HEK293T (cell line): ENCODE measurements around the gene USP19.

Source experiments
- CTCF ChIA-PET: fragments of 350-600 bp; formaldehyde crosslinking; extraction: SDS; loops from one replicate; lab custom pipeline; 2021; ENCODE audit warnings: antibody characterized with exemption, inconsistent platforms; lab: Yijun Ruan, JAX
- POLR2A ChIA-PET: fragments of 350-600 bp; formaldehyde crosslinking; extraction: SDS; loops from one replicate; lab custom pipeline; 2020; ENCODE audit warnings: antibody characterized with exemption, inconsistent platforms; lab: Yijun Ruan, JAX
- DNase-seq: peaks from one replicate; pipeline ENCODE4 v3.0.0; 2012; ENCODE audit warnings: mixed read lengths; ENCODE audit errors: extremely low spot score
- ARNT ChIP-seq: fragments of 450-650 bp; IDR thresholded peaks from 2 replicates; pipeline ENCODE4 v1.6.1; 2017; ENCODE audit warnings: mild to moderate bottlenecking
- BHLHE40 ChIP-seq: fragments of 450-650 bp; IDR thresholded peaks from 2 replicates; pipeline ENCODE4 v1.6.1; 2016; ENCODE audit warnings: mild to moderate bottlenecking, moderate library complexity, borderline replicate concordance
- CTBP1 ChIP-seq: fragments of 450-650 bp; IDR thresholded peaks from 2 replicates; pipeline ENCODE4 v1.6.1; 2016; ENCODE audit warnings: borderline replicate concordance
- ELF4 ChIP-seq: fragments of 450-650 bp; IDR thresholded peaks from 2 replicates; pipeline ENCODE4 v1.6.1; 2017; ENCODE audit warnings: antibody characterized with exemption
- FOXA1 ChIP-seq: fragments of 450-650 bp; IDR thresholded peaks from 2 replicates; pipeline ENCODE4 v1.6.1; 2016; ENCODE audit warnings: mild to moderate bottlenecking
- FOXK2 ChIP-seq: fragments of 450-650 bp; IDR thresholded peaks from 2 replicates; pipeline ENCODE4 v1.6.1; 2016; ENCODE audit warnings: mild to moderate bottlenecking
- FOXM1 ChIP-seq: fragments of 450-650 bp; IDR thresholded peaks from 2 replicates; pipeline ENCODE4 v1.6.1; 2017; ENCODE audit warnings: mild to moderate bottlenecking, borderline replicate concordance
- HDGF ChIP-seq: fragments of 450-650 bp; IDR thresholded peaks from 2 replicates; pipeline ENCODE4 v1.6.1; 2017; ENCODE audit warnings: antibody characterized with exemption, borderline replicate concordance
- L3MBTL2 ChIP-seq: fragments of 450-650 bp; conservative IDR thresholded peaks from 2 replicates; pipeline ENCODE4 v1.6.1; 2016; ENCODE audit warnings: mild to moderate bottlenecking
- LEF1 ChIP-seq: fragments of 450-650 bp; IDR thresholded peaks from 2 replicates; pipeline ENCODE4 v1.6.1; 2017; ENCODE audit warnings: mild to moderate bottlenecking, borderline replicate concordance
- NFRKB ChIP-seq: fragments of 450-650 bp; IDR thresholded peaks from 2 replicates; pipeline ENCODE4 v1.6.1; 2016; ENCODE audit warnings: mild to moderate bottlenecking, moderate library complexity
- SP1 ChIP-seq: fragments of 450-650 bp; IDR thresholded peaks from 2 replicates; pipeline ENCODE4 v1.6.1; 2017
- SUZ12 ChIP-seq: fragments of 450-650 bp; IDR thresholded peaks from 2 replicates; pipeline ENCODE4 v1.6.1; 2016; ENCODE audit warnings: mild to moderate bottlenecking
- TARDBP ChIP-seq: fragments of 450-650 bp; IDR thresholded peaks from 2 replicates; pipeline ENCODE4 v1.6.1; 2016
- ZNF384 ChIP-seq: fragments of 450-650 bp; IDR thresholded peaks from 2 replicates; pipeline ENCODE4 v1.6.1; 2016
- TF ChIP-seq, protein P1 (sequence below): fragments of 450-650 bp; IDR thresholded peaks from 2 replicates; pipeline ENCODE4 v1.6.1; 2016

The USP19 gene

GRCh38 chr3:49162751-49163419, 42.3 kb upstream of the USP19 start:
- POLR2A ChIA-PET = interaction anchor here (1.0 kb wide), 1 partner anchor 156 kb away, joined by 3 read pairs; the partner anchor contains the start of gene WDR6

GRCh38 chr3:49161808-49162530, 41.3 kb upstream of the USP19 start:
- TF ChIP-seq ELF4 (no peak), LEF1 (no peak), L3MBTL2 (no peak), FOXA1 (no peak), SUZ12 (no peak), HDGF (no peak), TARDBP (no peak)
- TF ChIP-seq, protein P1, sequence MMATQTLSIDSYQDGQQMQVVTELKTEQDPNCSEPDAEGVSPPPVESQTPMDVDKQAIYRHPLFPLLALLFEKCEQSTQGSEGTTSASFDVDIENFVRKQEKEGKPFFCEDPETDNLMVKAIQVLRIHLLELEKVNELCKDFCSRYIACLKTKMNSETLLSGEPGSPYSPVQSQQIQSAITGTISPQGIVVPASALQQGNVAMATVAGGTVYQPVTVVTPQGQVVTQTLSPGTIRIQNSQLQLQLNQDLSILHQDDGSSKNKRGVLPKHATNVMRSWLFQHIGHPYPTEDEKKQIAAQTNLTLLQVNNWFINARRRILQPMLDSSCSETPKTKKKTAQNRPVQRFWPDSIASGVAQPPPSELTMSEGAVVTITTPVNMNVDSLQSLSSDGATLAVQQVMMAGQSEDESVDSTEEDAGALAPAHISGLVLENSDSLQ = no peak
- CTCF ChIA-PET = interaction anchor here (0.5 kb wide), 1 partner anchor 378 kb away, joined by 3 read pairs; no protein-coding TSS in a partner anchor
- DNase-seq = no peak
- POLR2A ChIA-PET = interaction anchor here (1.0 kb wide), 1 partner anchor 155 kb away, joined by 3 read pairs; the partner anchor contains the start of gene WDR6

More at GRCh38 chr3:49162751-49163419, 42.3 kb upstream of the USP19 start:
- no peak for TF ChIP-seq LEF1
- no peak for TF ChIP-seq ZNF384
- TF ChIP-seq ARNT = no peak
- TF ChIP-seq TARDBP = no peak
- TF ChIP-seq SUZ12 = no peak
- TF ChIP-seq FOXA1 = no peak
- TF ChIP-seq SP1 = no peak
- no peak for DNase-seq
- CTCF ChIA-PET = no interaction called here

DNA sequence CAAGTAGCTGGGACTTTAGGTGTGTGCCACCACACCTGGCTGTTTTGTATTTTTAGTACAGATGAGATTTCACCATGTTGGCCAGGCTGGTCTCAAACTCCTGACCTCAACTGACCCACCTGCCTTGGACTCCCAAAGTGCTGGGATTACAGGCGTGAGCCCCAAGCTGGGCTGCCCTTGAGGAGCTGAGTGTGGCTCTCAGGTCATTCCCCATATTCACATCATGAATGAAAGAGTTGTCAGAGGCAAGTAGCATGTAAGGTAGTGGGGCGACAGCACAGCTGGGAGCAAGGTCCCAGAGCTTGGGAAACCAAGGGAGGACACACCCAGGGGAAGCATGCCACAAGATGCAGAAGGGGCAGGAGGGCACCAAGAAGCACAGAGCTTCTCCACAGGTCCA, 40.6 kb upstream of the USP19 start:
- no peak for TF ChIP-seq FOXA1
- TF ChIP-seq FOXK2 = no peak
- TF ChIP-seq CTBP1 = no peak
- TF ChIP-seq LEF1 = no peak
- TF ChIP-seq ARNT = no peak
- no peak for DNase-seq
- ChIA-PET POLR2A (no interaction called here), CTCF (interaction anchor here (0.5 kb wide), 1 partner anchor 378 kb away, joined by 3 read pairs; no protein-coding TSS in a partner anchor)

DNA sequence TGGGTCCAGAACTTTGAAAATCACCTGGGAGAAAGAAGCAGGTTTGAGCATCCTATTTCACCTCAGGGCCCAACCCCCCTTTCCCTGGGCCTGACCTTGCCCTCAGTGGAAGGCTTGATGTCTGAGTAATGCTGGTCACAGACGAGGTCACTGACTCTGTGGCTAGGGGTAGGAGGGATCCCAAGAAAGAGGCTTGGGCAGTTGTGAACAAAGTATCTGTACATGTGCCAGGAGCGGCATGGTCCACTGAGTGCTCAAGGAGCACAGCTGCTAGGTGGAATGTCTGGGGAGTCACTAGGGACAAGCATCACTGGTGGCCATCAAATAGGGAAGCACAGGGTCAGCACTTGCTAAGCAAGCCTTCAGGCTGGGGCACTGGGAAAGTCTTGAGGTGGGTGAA, 38.2 kb upstream of the USP19 start:
- ChIA-PET CTCF (interaction anchor here (0.5 to 1.4 kb wide), 4 partner anchors 19 to 169 kb away, joined by 3 read pairs; no protein-coding TSS in a partner anchor), POLR2A (interaction anchor here (1.0 to 2.2 kb wide), 2 partner anchors 129 to 152 kb away, joined by 3 to 5 read pairs; partner anchors contain the start of genes IMPDH2 and WDR6)
- TF ChIP-seq BHLHE40 = no peak
- TF ChIP-seq ARNT = no peak
- TF ChIP-seq, protein P1 = no peak
- TF ChIP-seq FOXK2 = no peak
- no peak for TF ChIP-seq FOXA1
- no peak for TF ChIP-seq ELF4
- TF ChIP-seq TARDBP = no peak
- TF ChIP-seq ZNF384 = no peak
- TF ChIP-seq SUZ12 = no peak
- TF ChIP-seq L3MBTL2 = no peak
- TF ChIP-seq HDGF = no peak
- no peak for TF ChIP-seq FOXM1
- no peak for TF ChIP-seq LEF1
- TF ChIP-seq NFRKB = no peak
- no peak for TF ChIP-seq CTBP1
- TF ChIP-seq SP1 = no peak
- DNase-seq = no peak

DNA sequence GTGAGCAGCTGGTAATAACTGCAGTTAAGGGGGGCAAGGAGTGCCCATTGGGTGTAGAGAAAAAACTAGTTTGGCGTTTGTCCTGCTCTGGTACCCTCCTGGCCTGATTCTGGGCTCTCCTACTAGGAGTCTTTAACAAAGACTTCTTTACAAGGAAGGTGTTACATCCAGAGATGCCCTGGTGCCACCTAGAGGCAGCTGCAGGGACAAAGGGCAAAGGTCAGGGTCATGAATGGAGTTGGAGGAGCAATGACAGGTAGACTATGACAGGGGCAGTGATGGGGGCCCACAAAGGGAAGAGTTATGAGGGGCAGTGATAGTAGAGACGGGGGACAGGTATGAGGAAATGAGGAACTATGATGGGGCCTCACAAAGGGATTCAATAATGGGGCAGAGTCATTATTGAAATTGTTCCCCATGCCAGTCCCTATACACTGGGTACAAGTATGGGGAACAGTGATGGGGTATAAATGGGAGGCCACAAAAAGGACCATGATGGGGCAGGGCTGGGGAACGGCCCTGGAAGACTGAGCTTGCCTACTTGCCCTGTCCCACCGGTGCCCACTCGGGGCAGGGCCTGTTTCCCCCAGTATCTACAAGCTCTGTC, 37.6 kb upstream of the USP19 start:
- no peak for DNase-seq
- CTCF ChIA-PET = interaction anchor here (0.5 to 1.4 kb wide), 5 partner anchors 19 to 169 kb away, joined by 3 read pairs; no protein-coding TSS in a partner anchor
- no peak for TF ChIP-seq BHLHE40
- no peak for TF ChIP-seq FOXA1
- POLR2A ChIA-PET = interaction anchor here (2.1 to 2.2 kb wide), 2 partner anchors 129 to 182 kb away, joined by 5 read pairs; partner anchors contain the start of genes IMPDH2 and USP4

DNA sequence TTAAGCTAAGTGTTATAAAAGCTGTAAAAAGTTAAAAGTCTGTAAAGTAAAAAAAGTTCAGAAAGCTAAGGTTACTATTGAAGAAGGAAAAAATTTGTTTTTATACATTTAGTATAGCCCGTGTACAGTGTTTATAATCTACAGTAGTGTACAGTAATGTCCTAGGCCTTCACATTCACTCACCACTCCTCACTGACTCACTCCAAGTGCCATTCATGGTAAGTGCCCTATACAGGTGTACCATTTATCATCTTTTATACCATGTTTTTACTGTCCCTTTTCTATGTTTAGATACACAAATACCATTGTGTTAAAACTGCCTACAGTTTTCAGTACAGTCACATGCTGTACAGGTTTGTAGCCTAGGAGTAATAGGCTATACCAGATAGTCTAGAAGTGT, 36.7 kb upstream of the USP19 start:
- DNase-seq = no peak
- CTCF ChIA-PET = interaction anchor here (0.7 kb wide), 2 partner anchors 19 to 61 kb away, joined by 3 read pairs; no protein-coding TSS in a partner anchor
- no peak for TF ChIP-seq SP1
- no peak for TF ChIP-seq LEF1
- TF ChIP-seq HDGF = no peak
- no peak for TF ChIP-seq TARDBP
- POLR2A ChIA-PET = interaction anchor here (2.1 to 2.2 kb wide), 2 partner anchors 128 to 183 kb away, joined by 5 read pairs; partner anchors contain the start of genes IMPDH2 and USP4
